ENCODE measurements around the gene RDM1.
A peak's percentile ranks its signal among the peaks of the same experiment; 100 is the strongest.

RDM1 gene

DNA sequence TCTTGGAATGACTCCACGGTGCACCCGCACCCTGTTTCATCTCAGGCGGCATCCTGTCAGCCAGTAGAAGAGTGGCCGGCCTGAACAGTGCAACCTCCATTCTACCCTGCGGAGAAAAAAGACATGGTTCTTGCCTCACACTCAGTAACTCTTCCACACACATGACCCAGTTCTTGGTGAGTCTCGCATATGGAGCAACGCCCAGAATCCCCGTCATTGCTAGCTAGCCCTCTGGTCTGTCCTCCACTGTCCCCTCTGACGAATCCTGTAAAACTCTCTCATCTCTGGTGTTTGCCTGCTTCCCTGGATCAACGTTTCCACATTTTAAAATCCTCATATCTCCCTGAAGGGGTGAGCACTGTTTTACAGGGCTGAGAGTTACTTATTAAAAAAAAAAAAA lies 4.2 kb upstream of the RDM1 start:
- TF ChIP-seq, protein P1, sequence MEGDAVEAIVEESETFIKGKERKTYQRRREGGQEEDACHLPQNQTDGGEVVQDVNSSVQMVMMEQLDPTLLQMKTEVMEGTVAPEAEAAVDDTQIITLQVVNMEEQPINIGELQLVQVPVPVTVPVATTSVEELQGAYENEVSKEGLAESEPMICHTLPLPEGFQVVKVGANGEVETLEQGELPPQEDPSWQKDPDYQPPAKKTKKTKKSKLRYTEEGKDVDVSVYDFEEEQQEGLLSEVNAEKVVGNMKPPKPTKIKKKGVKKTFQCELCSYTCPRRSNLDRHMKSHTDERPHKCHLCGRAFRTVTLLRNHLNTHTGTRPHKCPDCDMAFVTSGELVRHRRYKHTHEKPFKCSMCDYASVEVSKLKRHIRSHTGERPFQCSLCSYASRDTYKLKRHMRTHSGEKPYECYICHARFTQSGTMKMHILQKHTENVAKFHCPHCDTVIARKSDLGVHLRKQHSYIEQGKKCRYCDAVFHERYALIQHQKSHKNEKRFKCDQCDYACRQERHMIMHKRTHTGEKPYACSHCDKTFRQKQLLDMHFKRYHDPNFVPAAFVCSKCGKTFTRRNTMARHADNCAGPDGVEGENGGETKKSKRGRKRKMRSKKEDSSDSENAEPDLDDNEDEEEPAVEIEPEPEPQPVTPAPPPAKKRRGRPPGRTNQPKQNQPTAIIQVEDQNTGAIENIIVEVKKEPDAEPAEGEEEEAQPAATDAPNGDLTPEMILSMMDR (IDR thresholded peaks at IDR 0.05; ENCODE audit: insufficient read depth, low read depth, low read length, missing control alignments), result no peak
- no peak overlapping the region for H3K4me3 ChIP-seq (ENCODE audit: low read length)
- no peak for DNase-seq (ENCODE audit: low read depth)

DNA sequence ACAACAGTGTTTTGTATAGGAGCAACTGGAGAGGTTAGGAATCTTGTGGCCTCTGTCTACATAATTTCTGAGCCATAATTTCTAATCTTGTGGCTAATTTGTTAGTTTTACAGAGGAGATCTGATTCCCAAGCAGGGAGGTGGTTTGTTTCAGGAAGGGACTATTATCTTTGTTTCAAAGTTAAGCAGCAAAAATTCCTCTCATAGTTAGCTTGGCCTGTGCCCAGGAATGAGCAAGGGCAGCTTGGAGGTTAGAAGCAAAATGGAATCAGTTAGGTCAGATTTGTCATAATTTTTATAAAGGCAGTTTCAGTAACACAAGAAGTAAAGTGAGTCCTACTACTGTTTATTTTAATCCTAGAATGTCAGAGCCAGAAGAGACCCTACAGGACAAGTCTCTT lies 2.0 kb upstream of the RDM1 start:
- no peak overlapping the region for H3K4me3 ChIP-seq (ENCODE audit: low read length)
- DNase-seq (ENCODE audit: low read depth), result no peak
- TF ChIP-seq, protein P1 (IDR thresholded peaks at IDR 0.05; ENCODE audit: insufficient read depth, low read depth, low read length, missing control alignments), result no peak

DNA sequence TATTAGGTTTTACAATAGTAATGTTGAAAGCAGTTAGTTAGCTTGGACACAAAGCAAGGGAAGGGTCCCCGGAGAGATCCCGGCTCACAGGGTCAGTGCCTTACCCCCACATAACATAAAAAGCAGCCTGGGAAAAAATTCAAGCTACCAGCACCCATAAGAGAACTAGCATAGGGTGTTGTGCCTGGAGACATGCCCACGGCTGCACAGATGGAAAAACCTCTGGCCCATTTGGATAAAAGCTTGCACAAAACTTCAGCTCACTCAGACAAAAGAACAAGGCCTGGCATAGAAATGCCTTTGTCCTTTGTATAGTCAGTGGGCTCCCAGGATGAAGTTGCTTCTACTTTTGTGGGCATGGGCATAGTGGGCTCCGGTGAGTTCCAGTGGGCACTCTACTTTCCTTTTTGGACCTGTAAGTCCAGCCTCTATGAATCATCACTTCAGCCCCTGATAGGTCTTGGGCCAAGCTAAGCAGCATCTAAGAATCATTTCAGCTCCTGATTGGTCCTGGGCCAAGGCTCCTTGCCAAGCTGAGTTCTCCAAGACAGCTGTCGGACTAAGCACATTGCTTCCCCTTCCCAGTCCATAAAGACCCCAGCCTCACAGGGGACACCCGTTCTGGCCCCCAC lies 1.3 kb upstream of the RDM1 start:
- TF ChIP-seq, protein P1 (IDR thresholded peaks at IDR 0.05; ENCODE audit: insufficient read depth, low read depth, low read length, missing control alignments), result no peak
- no peak overlapping the region for H3K4me3 ChIP-seq (ENCODE audit: low read length)
- DNase-seq (ENCODE audit: low read depth), result peak; percentile 5

DNA sequence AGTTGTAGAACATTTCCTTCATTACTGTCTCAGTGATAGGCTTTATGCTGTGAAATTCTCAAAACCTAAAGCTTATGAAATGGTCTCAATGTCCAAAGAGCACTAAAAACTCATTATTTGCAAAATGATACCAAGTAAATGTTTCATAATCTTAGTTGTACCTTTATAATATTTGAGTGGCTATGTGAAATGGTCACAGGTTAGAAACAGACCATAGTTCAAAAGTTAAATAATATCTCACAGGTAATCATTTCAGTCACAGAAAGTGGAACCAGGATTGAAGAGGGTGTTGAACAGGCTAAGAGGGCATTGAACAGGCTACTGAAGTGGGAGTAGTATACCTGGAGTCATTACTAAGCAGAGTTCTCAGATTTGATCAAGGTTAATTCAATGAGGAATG lies 2.9 kb downstream of the RDM1 start:
- TF ChIP-seq, protein P1 (IDR thresholded peaks at IDR 0.05; ENCODE audit: insufficient read depth, low read depth, low read length, missing control alignments), result no peak
- DNase-seq (ENCODE audit: low read depth), result no peak
- no peak overlapping the region for H3K4me3 ChIP-seq (ENCODE audit: low read length)

DNA sequence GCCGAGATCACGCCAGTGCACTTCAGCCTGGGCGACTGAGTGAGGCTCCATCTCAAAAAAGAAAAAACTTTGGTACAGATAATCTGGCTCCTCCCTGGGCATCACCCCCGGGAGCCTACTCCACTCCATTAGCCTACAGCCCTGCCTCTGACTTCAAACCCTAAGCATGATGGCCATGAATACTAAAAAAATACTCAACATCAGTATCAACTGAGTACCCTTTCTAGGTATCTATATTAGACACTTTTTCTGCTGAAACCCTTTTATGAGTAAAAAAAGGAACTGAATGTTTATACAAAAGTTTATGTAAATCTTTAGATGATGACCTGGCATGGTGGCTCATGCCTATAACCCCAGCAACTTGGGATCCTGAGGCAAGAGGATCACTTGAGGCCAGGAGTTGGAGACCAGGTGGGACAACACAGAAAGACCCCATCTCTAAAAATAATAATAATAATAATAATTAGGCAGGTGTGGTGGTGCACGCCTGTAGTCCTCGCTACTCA lies 6.9 kb downstream of the RDM1 start:
- H3K4me3 ChIP-seq (ENCODE audit: low read length), result no peak overlapping the region
- TF ChIP-seq, protein P1 (IDR thresholded peaks at IDR 0.05; ENCODE audit: insufficient read depth, low read depth, low read length, missing control alignments), result no peak
- no peak for DNase-seq (ENCODE audit: low read depth)

DNA sequence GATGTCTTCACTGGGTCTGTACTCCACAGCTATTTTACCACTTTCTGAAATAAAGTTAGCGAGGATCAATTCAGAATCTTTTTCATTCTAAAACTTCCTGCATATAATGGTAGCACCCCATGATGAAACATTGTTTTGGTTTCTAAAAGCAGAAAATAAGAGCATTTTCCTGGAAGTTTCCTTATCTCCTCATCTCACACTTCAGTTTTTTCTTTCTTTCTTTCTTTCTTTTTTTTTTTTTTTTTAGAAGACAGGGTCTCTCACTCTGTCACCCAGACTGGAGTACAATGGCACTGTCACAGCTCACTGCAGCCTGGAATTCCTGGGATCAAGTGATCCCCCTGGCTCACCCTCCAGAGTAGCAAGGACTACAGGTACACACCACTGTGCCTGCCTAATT lies 10.3 kb downstream of the RDM1 start:
- DNase-seq (ENCODE audit: low read depth), result no peak
- H3K4me3 ChIP-seq (ENCODE audit: low read length), result no peak overlapping the region
- TF ChIP-seq, protein P1 (IDR thresholded peaks at IDR 0.05; ENCODE audit: insufficient read depth, low read depth, low read length, missing control alignments), result no peak

DNA sequence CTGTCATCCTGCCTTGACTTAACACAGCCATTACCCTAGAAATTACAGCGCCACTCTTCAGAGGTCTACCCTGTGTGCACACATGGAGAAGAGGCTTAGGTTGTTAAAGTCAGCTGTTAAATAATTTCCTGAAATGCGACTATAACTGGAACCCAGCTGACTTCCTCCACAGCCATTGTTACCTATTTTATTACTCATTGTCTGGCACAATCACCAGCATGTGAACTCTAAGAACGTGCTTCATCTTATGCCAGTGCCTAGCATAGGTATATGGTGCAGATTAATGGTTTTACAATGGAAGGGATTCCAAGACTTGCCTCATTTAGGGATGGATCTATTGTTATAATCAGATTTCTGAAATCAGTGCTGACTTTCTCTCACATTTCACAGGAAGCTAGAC lies 11.9 kb downstream of the RDM1 start:
- TF ChIP-seq, protein P1 (IDR thresholded peaks at IDR 0.05; ENCODE audit: insufficient read depth, low read depth, low read length, missing control alignments), result no peak
- DNase-seq (ENCODE audit: low read depth), result peak; percentile 34
- H3K4me3 ChIP-seq (ENCODE audit: low read length), result no peak overlapping the region

All from epithelial cell of esophagus (primary cell).